ENCODE measurements around the gene DPEP1. TPM values are rescaled to one million over a fixed set of nuclear protein-coding genes. Genes with fewer than 3 reads are reported as not detected.

Gene DPEP1
- total RNA-seq, 1 experiment from 2014 or later: 13.6 TPM

GRCh38 chr16:89667633-89668032 lies 54.2 kb downstream of the DPEP1 start (continued):
- TF ChIP-seq, protein P1, sequence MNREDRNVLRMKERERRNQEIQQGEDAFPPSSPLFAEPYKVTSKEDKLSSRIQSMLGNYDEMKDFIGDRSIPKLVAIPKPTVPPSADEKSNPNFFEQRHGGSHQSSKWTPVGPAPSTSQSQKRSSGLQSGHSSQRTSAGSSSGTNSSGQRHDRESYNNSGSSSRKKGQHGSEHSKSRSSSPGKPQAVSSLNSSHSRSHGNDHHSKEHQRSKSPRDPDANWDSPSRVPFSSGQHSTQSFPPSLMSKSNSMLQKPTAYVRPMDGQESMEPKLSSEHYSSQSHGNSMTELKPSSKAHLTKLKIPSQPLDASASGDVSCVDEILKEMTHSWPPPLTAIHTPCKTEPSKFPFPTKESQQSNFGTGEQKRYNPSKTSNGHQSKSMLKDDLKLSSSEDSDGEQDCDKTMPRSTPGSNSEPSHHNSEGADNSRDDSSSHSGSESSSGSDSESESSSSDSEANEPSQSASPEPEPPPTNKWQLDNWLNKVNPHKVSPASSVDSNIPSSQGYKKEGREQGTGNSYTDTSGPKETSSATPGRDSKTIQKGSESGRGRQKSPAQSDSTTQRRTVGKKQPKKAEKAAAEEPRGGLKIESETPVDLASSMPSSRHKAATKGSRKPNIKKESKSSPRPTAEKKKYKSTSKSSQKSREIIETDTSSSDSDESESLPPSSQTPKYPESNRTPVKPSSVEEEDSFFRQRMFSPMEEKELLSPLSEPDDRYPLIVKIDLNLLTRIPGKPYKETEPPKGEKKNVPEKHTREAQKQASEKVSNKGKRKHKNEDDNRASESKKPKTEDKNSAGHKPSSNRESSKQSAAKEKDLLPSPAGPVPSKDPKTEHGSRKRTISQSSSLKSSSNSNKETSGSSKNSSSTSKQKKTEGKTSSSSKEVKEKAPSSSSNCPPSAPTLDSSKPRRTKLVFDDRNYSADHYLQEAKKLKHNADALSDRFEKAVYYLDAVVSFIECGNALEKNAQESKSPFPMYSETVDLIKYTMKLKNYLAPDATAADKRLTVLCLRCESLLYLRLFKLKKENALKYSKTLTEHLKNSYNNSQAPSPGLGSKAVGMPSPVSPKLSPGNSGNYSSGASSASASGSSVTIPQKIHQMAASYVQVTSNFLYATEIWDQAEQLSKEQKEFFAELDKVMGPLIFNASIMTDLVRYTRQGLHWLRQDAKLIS (CRISPR knock-in tag; IDR thresholded peaks at IDR 0.05; ENCODE audit: borderline replicate concordance): no peak
- TF ChIP-seq, protein P2, sequence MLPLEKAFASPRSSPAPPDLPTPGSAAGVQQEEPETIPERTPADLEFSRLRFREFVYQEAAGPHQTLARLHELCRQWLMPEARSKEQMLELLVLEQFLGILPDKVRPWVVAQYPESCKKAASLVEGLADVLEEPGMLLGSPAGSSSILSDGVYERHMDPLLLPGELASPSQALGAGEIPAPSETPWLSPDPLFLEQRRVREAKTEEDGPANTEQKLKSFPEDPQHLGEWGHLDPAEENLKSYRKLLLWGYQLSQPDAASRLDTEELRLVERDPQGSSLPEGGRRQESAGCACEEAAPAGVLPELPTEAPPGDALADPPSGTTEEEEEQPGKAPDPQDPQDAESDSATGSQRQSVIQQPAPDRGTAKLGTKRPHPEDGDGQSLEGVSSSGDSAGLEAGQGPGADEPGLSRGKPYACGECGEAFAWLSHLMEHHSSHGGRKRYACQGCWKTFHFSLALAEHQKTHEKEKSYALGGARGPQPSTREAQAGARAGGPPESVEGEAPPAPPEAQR (CRISPR knock-in tag; IDR thresholded peaks at IDR 0.05): no peak
- no peak for TF ChIP-seq KAT7 (CRISPR knock-in tag; IDR thresholded peaks at IDR 0.05; ENCODE audit: borderline replicate concordance)
- TF ChIP-seq, protein P3, sequence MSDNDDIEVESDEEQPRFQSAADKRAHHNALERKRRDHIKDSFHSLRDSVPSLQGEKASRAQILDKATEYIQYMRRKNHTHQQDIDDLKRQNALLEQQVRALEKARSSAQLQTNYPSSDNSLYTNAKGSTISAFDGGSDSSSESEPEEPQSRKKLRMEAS (CRISPR knock-in tag; IDR thresholded peaks at IDR 0.05): no peak
- TF ChIP-seq, protein P4, sequence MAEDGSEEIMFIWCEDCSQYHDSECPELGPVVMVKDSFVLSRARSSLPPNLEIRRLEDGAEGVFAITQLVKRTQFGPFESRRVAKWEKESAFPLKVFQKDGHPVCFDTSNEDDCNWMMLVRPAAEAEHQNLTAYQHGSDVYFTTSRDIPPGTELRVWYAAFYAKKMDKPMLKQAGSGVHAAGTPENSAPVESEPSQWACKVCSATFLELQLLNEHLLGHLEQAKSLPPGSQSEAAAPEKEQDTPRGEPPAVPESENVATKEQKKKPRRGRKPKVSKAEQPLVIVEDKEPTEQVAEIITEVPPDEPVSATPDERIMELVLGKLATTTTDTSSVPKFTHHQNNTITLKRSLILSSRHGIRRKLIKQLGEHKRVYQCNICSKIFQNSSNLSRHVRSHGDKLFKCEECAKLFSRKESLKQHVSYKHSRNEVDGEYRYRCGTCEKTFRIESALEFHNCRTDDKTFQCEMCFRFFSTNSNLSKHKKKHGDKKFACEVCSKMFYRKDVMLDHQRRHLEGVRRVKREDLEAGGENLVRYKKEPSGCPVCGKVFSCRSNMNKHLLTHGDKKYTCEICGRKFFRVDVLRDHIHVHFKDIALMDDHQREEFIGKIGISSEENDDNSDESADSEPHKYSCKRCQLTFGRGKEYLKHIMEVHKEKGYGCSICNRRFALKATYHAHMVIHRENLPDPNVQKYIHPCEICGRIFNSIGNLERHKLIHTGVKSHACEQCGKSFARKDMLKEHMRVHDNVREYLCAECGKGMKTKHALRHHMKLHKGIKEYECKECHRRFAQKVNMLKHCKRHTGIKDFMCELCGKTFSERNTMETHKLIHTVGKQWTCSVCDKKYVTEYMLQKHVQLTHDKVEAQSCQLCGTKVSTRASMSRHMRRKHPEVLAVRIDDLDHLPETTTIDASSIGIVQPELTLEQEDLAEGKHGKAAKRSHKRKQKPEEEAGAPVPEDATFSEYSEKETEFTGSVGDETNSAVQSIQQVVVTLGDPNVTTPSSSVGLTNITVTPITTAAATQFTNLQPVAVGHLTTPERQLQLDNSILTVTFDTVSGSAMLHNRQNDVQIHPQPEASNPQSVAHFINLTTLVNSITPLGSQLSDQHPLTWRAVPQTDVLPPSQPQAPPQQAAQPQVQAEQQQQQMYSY (CRISPR knock-in tag; IDR thresholded peaks at IDR 0.05): no peak

DNA sequence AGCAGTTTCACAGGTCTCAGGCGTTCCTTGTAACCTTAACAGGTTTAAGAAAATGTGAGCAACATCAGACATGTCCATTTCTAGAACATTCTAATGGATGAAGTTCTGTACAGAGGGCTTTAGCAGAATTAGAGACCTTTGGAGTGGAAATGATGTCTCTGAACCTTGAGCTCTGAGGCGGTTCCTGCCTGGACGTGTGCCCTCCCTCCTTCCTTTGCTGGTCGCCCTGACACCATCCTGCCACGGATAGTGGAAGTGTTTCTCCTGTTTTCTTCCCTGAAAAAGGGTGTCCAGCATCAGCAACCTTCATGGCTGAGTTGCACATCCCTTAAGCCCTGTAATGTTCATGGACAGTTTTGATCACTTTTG lies 55.3 kb downstream of the DPEP1 start:
- POLR2A ChIA-PET: no interaction called here
- Mint-ChIP-seq H3K4me3 (no peak overlapping the region), H3K9me3 (peaks cover 38% of the 10 kb centered on the region), H3K36me3 (peaks cover 32% of the 10 kb centered on the region), H3K27ac (peak overlapping the region; percentile 2; the same call in 1 of the 2 replicates), H3K27me3 (ENCODE audit: low read depth) (peaks cover 13% of the 10 kb centered on the region), H3K4me1 (no peaks in the 10 kb centered on the region)
- no peak for TF ChIP-seq OVOL2 (CRISPR knock-in tag; IDR thresholded peaks at IDR 0.05; ENCODE audit: borderline replicate concordance)
- no peak for TF ChIP-seq ATF3 (CRISPR knock-in tag; conservative IDR thresholded peaks at IDR 0.05)
- no peak for TF ChIP-seq IRF2 (CRISPR knock-in tag; IDR thresholded peaks at IDR 0.05; ENCODE audit: borderline replicate concordance, low read depth)
- no peak for TF ChIP-seq CBFB (CRISPR knock-in tag; IDR thresholded peaks at IDR 0.05; ENCODE audit: low read depth)
- TF ChIP-seq, protein P2 (CRISPR knock-in tag; IDR thresholded peaks at IDR 0.05): no peak
- no peak for TF ChIP-seq SP1 (CRISPR knock-in tag; conservative IDR thresholded peaks at IDR 0.05)
- TF ChIP-seq GRHL2 (CRISPR knock-in tag; IDR thresholded peaks at IDR 0.05; ENCODE audit: insufficient replicate concordance, severe bottlenecking): no peak
- no peak for TF ChIP-seq IRF1 (CRISPR knock-in tag; IDR thresholded peaks at IDR 0.05)
- TF ChIP-seq, protein P5, sequence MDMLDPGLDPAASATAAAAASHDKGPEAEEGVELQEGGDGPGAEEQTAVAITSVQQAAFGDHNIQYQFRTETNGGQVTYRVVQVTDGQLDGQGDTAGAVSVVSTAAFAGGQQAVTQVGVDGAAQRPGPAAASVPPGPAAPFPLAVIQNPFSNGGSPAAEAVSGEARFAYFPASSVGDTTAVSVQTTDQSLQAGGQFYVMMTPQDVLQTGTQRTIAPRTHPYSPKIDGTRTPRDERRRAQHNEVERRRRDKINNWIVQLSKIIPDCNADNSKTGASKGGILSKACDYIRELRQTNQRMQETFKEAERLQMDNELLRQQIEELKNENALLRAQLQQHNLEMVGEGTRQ (CRISPR knock-in tag; IDR thresholded peaks at IDR 0.05): no peak
- TF ChIP-seq, protein P6, sequence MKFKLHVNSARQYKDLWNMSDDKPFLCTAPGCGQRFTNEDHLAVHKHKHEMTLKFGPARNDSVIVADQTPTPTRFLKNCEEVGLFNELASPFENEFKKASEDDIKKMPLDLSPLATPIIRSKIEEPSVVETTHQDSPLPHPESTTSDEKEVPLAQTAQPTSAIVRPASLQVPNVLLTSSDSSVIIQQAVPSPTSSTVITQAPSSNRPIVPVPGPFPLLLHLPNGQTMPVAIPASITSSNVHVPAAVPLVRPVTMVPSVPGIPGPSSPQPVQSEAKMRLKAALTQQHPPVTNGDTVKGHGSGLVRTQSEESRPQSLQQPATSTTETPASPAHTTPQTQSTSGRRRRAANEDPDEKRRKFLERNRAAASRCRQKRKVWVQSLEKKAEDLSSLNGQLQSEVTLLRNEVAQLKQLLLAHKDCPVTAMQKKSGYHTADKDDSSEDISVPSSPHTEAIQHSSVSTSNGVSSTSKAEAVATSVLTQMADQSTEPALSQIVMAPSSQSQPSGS (CRISPR knock-in tag; IDR thresholded peaks at IDR 0.05; ENCODE audit: borderline replicate concordance, low read depth): no peak
- no peak for TF ChIP-seq CREB1 (CRISPR knock-in tag; IDR thresholded peaks at IDR 0.05)
- TF ChIP-seq ETV6 (CRISPR knock-in tag; IDR thresholded peaks at IDR 0.05): no peak
- TF ChIP-seq ZNF232 (CRISPR knock-in tag; IDR thresholded peaks at IDR 0.05): no peak
- TF ChIP-seq, protein P7, sequence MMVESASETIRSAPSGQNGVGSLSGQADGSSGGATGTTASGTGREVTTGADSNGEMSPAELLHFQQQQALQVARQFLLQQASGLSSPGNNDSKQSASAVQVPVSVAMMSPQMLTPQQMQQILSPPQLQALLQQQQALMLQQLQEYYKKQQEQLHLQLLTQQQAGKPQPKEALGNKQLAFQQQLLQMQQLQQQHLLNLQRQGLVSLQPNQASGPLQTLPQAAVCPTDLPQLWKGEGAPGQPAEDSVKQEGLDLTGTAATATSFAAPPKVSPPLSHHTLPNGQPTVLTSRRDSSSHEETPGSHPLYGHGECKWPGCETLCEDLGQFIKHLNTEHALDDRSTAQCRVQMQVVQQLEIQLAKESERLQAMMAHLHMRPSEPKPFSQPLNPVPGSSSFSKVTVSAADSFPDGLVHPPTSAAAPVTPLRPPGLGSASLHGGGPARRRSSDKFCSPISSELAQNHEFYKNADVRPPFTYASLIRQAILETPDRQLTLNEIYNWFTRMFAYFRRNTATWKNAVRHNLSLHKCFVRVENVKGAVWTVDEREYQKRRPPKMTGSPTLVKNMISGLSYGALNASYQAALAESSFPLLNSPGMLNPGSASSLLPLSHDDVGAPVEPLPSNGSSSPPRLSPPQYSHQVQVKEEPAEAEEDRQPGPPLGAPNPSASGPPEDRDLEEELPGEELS (CRISPR knock-in tag; IDR thresholded peaks at IDR 0.05): no peak
- CTCF ChIA-PET: interaction anchor here (0.9 kb wide), 1 partner anchor 69 kb away, joined by 4 read pairs; no protein-coding TSS in a partner anchor
- ATAC-seq (no peak), DNase-seq (ENCODE audit: low spot score) (no peak)

All from WTC11 (cell line).